Measurements from ENCODE around the gene GRIN2C.
"Not testable (repeated sequence)": the region's sequence is repeated elsewhere in the genome, so short reads cannot be mapped to it uniquely, and the experiment has no call there.

The GRIN2C gene

DNA sequence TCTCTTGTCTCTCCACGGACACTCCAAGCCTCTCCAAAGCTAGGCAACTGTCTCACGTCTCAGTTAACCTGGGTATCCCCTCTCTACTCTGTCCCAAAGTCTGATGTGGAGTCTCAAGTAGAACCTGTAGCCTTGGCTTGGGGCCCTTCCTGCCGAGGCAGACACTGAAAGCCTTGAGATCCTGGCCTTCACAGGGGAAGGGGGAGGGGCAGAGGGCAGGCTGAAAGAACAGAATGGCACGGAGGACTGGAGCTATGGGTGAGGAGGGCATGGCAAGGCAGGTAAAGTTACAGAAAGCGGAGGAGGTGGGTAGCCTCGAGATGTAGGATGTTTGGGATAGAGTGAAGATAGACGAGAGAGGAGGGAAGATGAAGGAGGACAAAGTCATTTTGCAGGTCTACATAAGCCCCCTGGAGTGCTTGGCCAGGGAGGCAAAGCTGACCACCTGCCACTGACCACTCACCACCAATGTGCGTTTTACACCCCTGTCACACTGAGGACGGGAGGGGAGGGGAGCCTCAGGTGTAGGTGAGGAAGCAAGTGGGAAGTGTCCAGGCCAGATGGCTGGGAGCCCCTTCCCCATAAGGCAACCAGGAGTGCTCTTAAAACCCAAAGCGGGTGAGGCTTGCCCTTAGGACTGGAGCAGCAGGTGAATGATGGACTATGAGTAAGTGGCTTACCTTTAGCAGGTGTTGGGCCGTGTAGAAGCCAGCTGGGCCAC is 11.8 kb upstream of the GRIN2C start:
- TF ChIP-seq, protein P1, sequence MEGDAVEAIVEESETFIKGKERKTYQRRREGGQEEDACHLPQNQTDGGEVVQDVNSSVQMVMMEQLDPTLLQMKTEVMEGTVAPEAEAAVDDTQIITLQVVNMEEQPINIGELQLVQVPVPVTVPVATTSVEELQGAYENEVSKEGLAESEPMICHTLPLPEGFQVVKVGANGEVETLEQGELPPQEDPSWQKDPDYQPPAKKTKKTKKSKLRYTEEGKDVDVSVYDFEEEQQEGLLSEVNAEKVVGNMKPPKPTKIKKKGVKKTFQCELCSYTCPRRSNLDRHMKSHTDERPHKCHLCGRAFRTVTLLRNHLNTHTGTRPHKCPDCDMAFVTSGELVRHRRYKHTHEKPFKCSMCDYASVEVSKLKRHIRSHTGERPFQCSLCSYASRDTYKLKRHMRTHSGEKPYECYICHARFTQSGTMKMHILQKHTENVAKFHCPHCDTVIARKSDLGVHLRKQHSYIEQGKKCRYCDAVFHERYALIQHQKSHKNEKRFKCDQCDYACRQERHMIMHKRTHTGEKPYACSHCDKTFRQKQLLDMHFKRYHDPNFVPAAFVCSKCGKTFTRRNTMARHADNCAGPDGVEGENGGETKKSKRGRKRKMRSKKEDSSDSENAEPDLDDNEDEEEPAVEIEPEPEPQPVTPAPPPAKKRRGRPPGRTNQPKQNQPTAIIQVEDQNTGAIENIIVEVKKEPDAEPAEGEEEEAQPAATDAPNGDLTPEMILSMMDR (conservative IDR thresholded peaks at IDR 0.05), result no peak
- no peak overlapping the region for H3K27ac ChIP-seq

GRCh38 chr17:74870512-74870911 is 10.8 kb upstream of the GRIN2C start:
- H3K27ac ChIP-seq, result no peak overlapping the region
- TF ChIP-seq, protein P1 (conservative IDR thresholded peaks at IDR 0.05), result no peak

GRCh38 chr17:74870028-74870427 is 10.3 kb upstream of the GRIN2C start:
- not testable (repeated sequence) for H3K27ac ChIP-seq

GRCh38 chr17:74868908-74869255 is 9.2 kb upstream of the GRIN2C start:
- no peak overlapping the region for H3K27ac ChIP-seq
- TF ChIP-seq, protein P1 (conservative IDR thresholded peaks at IDR 0.05), result no peak

DNA sequence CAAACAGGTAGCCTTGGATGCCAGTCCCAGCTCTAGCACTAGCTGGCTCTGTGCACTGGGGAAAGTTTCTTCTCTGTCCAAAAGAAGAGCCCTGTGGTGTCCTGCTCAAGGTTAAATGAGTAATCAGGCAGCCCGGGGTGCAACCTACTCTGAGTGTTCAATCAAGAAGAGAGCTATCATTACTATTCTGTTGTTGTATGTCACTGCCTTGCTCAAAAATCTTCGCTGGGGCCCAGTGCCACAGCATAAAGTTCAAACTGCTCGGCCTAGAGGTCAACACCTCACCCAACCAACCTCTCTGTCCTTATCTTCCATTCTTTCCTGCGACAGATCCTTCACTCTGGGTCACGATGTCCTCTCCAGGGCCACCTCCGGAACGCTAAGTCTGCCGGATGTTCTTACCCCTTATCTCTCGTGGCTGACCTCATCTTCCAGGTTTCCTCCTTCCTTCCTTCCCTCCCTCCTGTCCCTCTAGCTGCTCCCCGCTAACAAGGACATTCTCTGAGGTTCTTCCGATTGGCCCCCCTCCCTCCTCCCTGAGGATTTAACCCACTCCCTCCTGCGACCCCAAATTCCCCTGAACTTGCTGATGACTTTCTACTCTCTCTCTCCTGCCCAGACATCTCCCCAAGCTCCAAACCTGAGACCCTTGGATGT is 8.7 kb upstream of the GRIN2C start:
- H3K27ac ChIP-seq, result no peak overlapping the region

DNA sequence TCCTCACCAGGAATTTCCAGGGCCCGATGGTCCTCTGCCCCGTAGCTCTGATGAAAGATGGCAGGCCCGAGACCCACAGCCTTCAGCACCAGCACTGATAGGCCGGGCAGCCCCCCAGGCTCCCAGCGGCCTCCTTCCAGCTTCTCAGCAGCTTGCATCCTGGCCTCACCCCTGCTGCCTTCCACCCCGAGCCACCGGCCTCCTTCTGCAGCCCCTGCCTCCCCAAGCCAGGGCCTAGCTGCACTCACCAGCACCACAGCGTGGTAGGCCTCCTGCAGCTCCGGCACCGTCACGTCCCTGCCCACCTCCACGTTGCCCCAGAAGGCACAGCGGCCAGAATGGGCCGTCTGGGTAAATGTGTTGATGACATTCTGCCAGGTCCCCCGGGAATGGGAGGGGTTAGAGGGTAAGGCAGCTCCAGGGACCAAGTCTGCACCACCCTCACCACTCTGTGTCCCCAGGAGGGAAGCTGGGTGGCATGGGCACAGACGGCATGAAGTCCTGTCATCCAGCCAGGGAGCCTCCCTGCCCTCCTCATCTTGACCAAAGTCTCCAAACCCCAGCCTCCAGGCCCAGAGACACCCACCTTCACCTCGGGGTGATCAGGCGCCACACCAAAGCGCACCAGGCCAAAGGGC is 6.6 kb upstream of the GRIN2C start:
- H3K27ac ChIP-seq, result no peak overlapping the region
- TF ChIP-seq, protein P1 (conservative IDR thresholded peaks at IDR 0.05), result no peak

More for the DNA sequence above, 8.7 kb upstream of the GRIN2C start:
- TF ChIP-seq, protein P1 (conservative IDR thresholded peaks at IDR 0.05), result no peak

- no peak overlapping the region for H3K27ac ChIP-seq
- TF ChIP-seq, protein P1 (conservative IDR thresholded peaks at IDR 0.05), result no peak
These were observed 6.0 kb upstream of the GRIN2C start for GRCh38 chr17:74865504-74866197.
